Neural progenitor cell (in vitro differentiated cells): ENCODE results near the gene SLC26A2. TPM values are rescaled to one million over a fixed set of nuclear protein-coding genes. Genes with fewer than 3 reads are reported as not detected.

Experiments used
- DNase-seq: peaks from one replicate; pipeline ENCODE4 v3.0.0-alpha.2; 2016; ENCODE audit warnings: low spot score
- H2AFZ ChIP-seq: fragments of 200-600 bp; sonication (generic); replicated peaks from 2 replicates; pipeline ENCODE4 v1.6.1; 2016; ENCODE audit warnings: antibody characterized with exemption
- H3F3A ChIP-seq: fragments of 200-600 bp; sonication (generic); 2 replicates; pipeline ENCODE4 v1.6.1; 2016; ENCODE audit warnings: antibody characterized with exemption, low read depth
- H3K27ac ChIP-seq: fragments of 200-600 bp; sonication (generic); 2 replicates; pipeline ENCODE4 v1.5.1; 2016; ENCODE audit warnings: mild to moderate bottlenecking
- H3K27me3 ChIP-seq: fragments of 200-600 bp; sonication (generic); 2 replicates; pipeline ENCODE4 v1.6.1; 2016; ENCODE audit warnings: mild to moderate bottlenecking, moderate library complexity
- H3K36me3 ChIP-seq: fragments of 200-600 bp; sonication (generic); 2 replicates; pipeline ENCODE4 v1.5.1; 2016
- H3K4me1 ChIP-seq: fragments of 200-600 bp; sonication (generic); 2 replicates; pipeline ENCODE4 v1.6.1; 2016; ENCODE audit warnings: mixed run types
- H3K4me2 ChIP-seq: fragments of 200-600 bp; sonication (generic); 2 replicates; pipeline ENCODE4 v1.6.1; 2016
- H3K4me3 ChIP-seq: fragments of 200-600 bp; sonication (generic); 2 replicates; pipeline ENCODE4 v1.5.1; 2016
- H3K79me2 ChIP-seq: fragments of 200-600 bp; sonication (generic); 2 replicates; pipeline ENCODE4 v1.6.1; 2016; ENCODE audit warnings: low read depth
- H3K9ac ChIP-seq: fragments of 200-600 bp; sonication (generic); 2 replicates; pipeline ENCODE4 v1.6.1; 2016
- H3K9me3 ChIP-seq: fragments of 200-600 bp; sonication (generic); 2 replicates; pipeline ENCODE4 v1.5.1; 2016; ENCODE audit warnings: low read depth
- H4K20me1 ChIP-seq: fragments of 200-600 bp; sonication (generic); 2 replicates; pipeline ENCODE4 v1.6.1; 2016; ENCODE audit warnings: low read depth
- H3K27ac Mint-ChIP-seq: 3 replicates; pipeline ENCODE4 v1.8.0; 2021; ENCODE audit warnings: mixed read lengths
- H3K27me3 Mint-ChIP-seq: 2 replicates; pipeline ENCODE4 v1.8.0; 2022; ENCODE audit warnings: low read depth, mild to moderate bottlenecking, inconsistent platforms, moderate library complexity, mixed read lengths; ENCODE audit not compliant: insufficient read depth
- H3K36me3 Mint-ChIP-seq: 3 replicates; pipeline ENCODE4 v1.8.0; 2021; ENCODE audit warnings: mixed read lengths
- H3K4me1 Mint-ChIP-seq: 3 replicates; pipeline ENCODE4 v1.8.0; 2021; ENCODE audit warnings: mixed read lengths
- H3K4me3 Mint-ChIP-seq: 3 replicates; pipeline ENCODE4 v1.8.0; 2021; ENCODE audit warnings: mild to moderate bottlenecking, moderate library complexity, mixed read lengths
- H3K9me3 Mint-ChIP-seq: 3 replicates; pipeline ENCODE4 v1.8.0; 2020; ENCODE audit warnings: mixed read lengths
- CTCF ChIP-seq: fragments of 200-600 bp; sonication (generic); IDR thresholded peaks from 2 replicates; pipeline ENCODE4 v1.5.1; 2017; ENCODE audit warnings: antibody characterized with exemption, mild to moderate bottlenecking
- EZH2 ChIP-seq: fragments of 200-600 bp; sonication (generic); IDR thresholded peaks from 2 replicates; pipeline ENCODE4 v1.6.1; 2017; ENCODE audit warnings: antibody characterized with exemption, mild to moderate bottlenecking, moderate library complexity
- EZH2phosphoT487 ChIP-seq: fragments of 200-600 bp; sonication (generic); IDR thresholded peaks from 2 replicates; pipeline ENCODE4 v1.6.1; 2017; ENCODE audit warnings: antibody characterized with exemption
- total RNA-seq: library from RNA; depleted of rRNA; stranded (reverse); fragments of >200 nt; gene quantifications from 2 replicates; pipeline ENCODE4 v1.2.3, GENCODE V29; 2015; ENCODE audit warnings: low replicate concordance

SLC26A2 gene
- total RNA-seq, 1 donor from 2014 or later: 20.1 TPM

DNA sequence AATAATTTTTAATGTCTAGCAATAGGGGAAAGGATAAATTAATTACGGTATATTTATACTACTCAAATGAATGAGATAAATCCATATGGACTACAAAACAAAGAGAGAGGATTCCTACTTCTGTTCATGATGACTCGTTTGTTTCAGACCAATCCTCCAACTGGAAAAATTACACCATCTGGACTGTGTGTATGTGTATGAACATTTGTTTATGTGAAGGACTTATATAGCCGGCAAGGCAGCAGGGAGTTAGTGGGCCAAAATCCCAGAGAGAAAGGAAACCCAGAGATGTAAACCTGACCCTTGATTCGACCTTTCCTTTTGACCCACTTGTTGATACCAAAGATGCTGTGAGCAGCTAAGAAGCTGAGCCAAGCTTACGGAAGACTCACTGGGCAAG is 36.1 kb upstream of the SLC26A2 start:
- H3K4me2 ChIP-seq: no peak overlapping the region
- no peaks in the 10 kb centered on the region for H3K9me3 ChIP-seq
- no peaks in the 10 kb centered on the region for H4K20me1 ChIP-seq
- Mint-ChIP-seq H3K4me3 (no peak overlapping the region), H3K4me1 (no peaks in the 10 kb centered on the region), H3K9me3 (no peaks in the 10 kb centered on the region), H3K36me3 (no peaks in the 10 kb centered on the region), H3K27me3 (peaks cover 4% of the 10 kb centered on the region), H3K27ac (no peak overlapping the region)
- H3K27me3 ChIP-seq: no peaks in the 10 kb centered on the region
- no peak overlapping the region for H3K4me3 ChIP-seq
- no peaks in the 10 kb centered on the region for H3K4me1 ChIP-seq
- H2AFZ ChIP-seq: no peak overlapping the region
- H3F3A ChIP-seq: no peaks in the 10 kb centered on the region
- TF ChIP-seq EZH2phosphoT487 (no peak), CTCF (no peak), EZH2 (no peak)
- H3K79me2 ChIP-seq: no peaks in the 10 kb centered on the region
- no peak for DNase-seq
- H3K9ac ChIP-seq: no peak overlapping the region
- H3K27ac ChIP-seq: no peak overlapping the region
- H3K36me3 ChIP-seq: no peaks in the 10 kb centered on the region

GRCh38 chr5:149930043-149930748 is 30.4 kb upstream of the SLC26A2 start:
- Histone ChIP-seq H3K4me2 (no peak overlapping the region), H3K9ac (no peak overlapping the region), H3K27me3 (peaks cover 28% of the 10 kb centered on the region), H3K4me1 (peaks cover 4% of the 10 kb centered on the region), H4K20me1 (no peaks in the 10 kb centered on the region), H3K79me2 (no peaks in the 10 kb centered on the region), H3K4me3 (no peak overlapping the region), H3K9me3 (no peaks in the 10 kb centered on the region), H2AFZ (no peak overlapping the region), H3K27ac (no peak overlapping the region), H3K36me3 (no peaks in the 10 kb centered on the region), H3F3A (no peaks in the 10 kb centered on the region)
- Mint-ChIP-seq H3K9me3 (no peaks in the 10 kb centered on the region), H3K4me3 (no peak overlapping the region), H3K27ac (no peak overlapping the region), H3K36me3 (no peaks in the 10 kb centered on the region), H3K27me3 (peaks cover 4% of the 10 kb centered on the region), H3K4me1 (no peaks in the 10 kb centered on the region)
- no peak for DNase-seq
- TF ChIP-seq EZH2: no peak
- no peak for TF ChIP-seq EZH2phosphoT487
- TF ChIP-seq CTCF: no peak

GRCh38 chr5:149930749-149931574 is 29.6 kb upstream of the SLC26A2 start:
- TF ChIP-seq EZH2phosphoT487 (no peak), EZH2 (no peak), CTCF (no peak)
- Histone ChIP-seq H3K36me3 (no peaks in the 10 kb centered on the region), H2AFZ (no peak overlapping the region), H4K20me1 (no peaks in the 10 kb centered on the region), H3K4me1 (peaks cover 4% of the 10 kb centered on the region), H3K4me2 (no peak overlapping the region), H3K9me3 (no peaks in the 10 kb centered on the region), H3K79me2 (no peaks in the 10 kb centered on the region), H3K9ac (no peak overlapping the region), H3K4me3 (no peak overlapping the region), H3K27ac (no peak overlapping the region), H3K27me3 (peaks cover 28% of the 10 kb centered on the region), H3F3A (no peaks in the 10 kb centered on the region)
- no peaks in the 10 kb centered on the region for H3K9me3 Mint-ChIP-seq
- H3K4me3 Mint-ChIP-seq: no peak overlapping the region
- peaks cover 5% of the 10 kb centered on the region for H3K27me3 Mint-ChIP-seq
- H3K36me3 Mint-ChIP-seq: no peaks in the 10 kb centered on the region
- no peak overlapping the region for H3K27ac Mint-ChIP-seq
- H3K4me1 Mint-ChIP-seq: no peaks in the 10 kb centered on the region
- DNase-seq: no peak
